WERI-Rb-1 (cell line): Measurements from ENCODE around the gene USP6NL.

ENCODE experiments used
- DNase-seq: peaks from one replicate; pipeline ENCODE4 v3.0.0-alpha.2; 2020
- H3K27ac ChIP-seq: fragments of 250-450 bp; sonication (Bioruptor Pico); 2 replicates; pipeline ENCODE4 v1.5.1; 2020; ENCODE audit warnings: mild to moderate bottlenecking, moderate library complexity
- H3K27me3 ChIP-seq: fragments of 250-450 bp; sonication (Bioruptor Pico); 2 replicates; pipeline ENCODE4 v1.5.1; 2021; ENCODE audit warnings: mild to moderate bottlenecking, low read depth, moderate library complexity; ENCODE audit not compliant: insufficient read depth, severe bottlenecking
- H3K36me3 ChIP-seq: fragments of 250-450 bp; sonication (Bioruptor Pico); 2 replicates; pipeline ENCODE4 v1.5.1; 2020; ENCODE audit warnings: mild to moderate bottlenecking, moderate library complexity
- H3K4me3 ChIP-seq: 2 replicates; pipeline ENCODE4 v1.5.1; 2011; ENCODE audit warnings: low read depth, mild to moderate bottlenecking, control low read depth, low read length
- H3K9me3 ChIP-seq: fragments of 250-450 bp; sonication (Bioruptor Pico); 2 replicates; pipeline ENCODE4 v1.5.1; 2021; ENCODE audit warnings: mild to moderate bottlenecking, moderate library complexity; ENCODE audit not compliant: severe bottlenecking
- TF ChIP-seq, protein P1 (sequence below): IDR thresholded peaks from 2 replicates; pipeline ENCODE4 v1.5.1; 2011; ENCODE audit warnings: low read depth, mild to moderate bottlenecking, control low read depth, inconsistent platforms, low read length

Gene USP6NL

DNA sequence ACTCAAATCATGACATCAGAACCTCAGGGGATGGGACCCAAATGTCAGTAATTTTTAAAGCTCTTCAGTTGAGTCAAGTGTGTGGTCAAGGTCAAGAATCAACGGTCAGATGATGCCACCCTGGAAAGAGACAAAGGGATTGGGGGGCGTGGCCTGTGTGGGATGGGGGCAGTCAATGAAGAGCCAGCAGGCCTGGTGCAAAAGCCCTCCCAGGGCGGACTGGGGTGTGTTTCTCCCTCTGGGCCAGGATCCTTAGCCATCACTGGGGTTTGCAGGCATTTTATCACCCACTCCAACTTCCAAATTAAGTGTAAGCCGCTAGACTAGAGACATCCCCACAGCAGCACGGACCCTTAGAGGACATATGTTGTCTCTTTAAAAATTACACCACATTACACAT lies 204.7 kb downstream of the USP6NL start:
- Histone ChIP-seq H3K4me3 (no peak overlapping the region), H3K36me3 (no peaks in the 10 kb centered on the region), H3K9me3 (no peaks in the 10 kb centered on the region), H3K27me3 (no peaks in the 10 kb centered on the region), H3K27ac (no peak overlapping the region)
- TF ChIP-seq, protein P1, sequence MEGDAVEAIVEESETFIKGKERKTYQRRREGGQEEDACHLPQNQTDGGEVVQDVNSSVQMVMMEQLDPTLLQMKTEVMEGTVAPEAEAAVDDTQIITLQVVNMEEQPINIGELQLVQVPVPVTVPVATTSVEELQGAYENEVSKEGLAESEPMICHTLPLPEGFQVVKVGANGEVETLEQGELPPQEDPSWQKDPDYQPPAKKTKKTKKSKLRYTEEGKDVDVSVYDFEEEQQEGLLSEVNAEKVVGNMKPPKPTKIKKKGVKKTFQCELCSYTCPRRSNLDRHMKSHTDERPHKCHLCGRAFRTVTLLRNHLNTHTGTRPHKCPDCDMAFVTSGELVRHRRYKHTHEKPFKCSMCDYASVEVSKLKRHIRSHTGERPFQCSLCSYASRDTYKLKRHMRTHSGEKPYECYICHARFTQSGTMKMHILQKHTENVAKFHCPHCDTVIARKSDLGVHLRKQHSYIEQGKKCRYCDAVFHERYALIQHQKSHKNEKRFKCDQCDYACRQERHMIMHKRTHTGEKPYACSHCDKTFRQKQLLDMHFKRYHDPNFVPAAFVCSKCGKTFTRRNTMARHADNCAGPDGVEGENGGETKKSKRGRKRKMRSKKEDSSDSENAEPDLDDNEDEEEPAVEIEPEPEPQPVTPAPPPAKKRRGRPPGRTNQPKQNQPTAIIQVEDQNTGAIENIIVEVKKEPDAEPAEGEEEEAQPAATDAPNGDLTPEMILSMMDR, result no peak
- no peak for DNase-seq

DNA sequence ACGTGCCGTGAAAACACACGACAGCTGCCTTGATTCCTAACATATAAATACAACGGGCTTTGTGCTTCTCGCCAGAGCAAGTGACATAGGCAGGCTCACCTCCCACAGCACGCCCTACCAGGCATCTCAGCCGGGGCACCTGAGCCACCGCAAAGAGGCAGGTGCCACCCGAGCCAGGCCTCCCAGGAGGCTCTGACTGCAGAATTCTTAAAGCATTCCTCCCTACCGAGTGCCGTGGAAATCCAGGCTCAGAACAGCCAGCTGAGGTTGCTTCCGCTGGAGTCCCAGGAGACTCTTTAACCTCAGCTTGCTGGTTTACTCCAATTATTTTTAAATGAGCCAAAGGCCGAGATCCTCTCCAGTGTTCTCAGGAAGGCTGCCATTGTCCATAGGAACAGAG lies 206.5 kb downstream of the USP6NL start:
- Histone ChIP-seq H3K4me3 (no peak overlapping the region), H3K27me3 (no peaks in the 10 kb centered on the region), H3K27ac (no peak overlapping the region), H3K9me3 (no peaks in the 10 kb centered on the region), H3K36me3 (no peaks in the 10 kb centered on the region)
- no peak for DNase-seq
- TF ChIP-seq, protein P1, result no peak
